ENCODE results near the gene ANXA6.

GRCh38 chr5:151174612-151175101 is 17.1 kb upstream of the ANXA6 start:
- TF ChIP-seq EP300 (IDR thresholded peaks at IDR 0.05) (no peak), CTCF (IDR thresholded peaks at IDR 0.05) (no peak)
